Gastrocnemius medialis (tissue), 4 donors: Measurements from ENCODE around the gene KEAP1.

Experiments
- CTCF ChIP-seq, 5 experiments: fragments of 450-650 bp in 3 of 5; fragments of 200-600 bp in 2 of 5; sonication (generic) in 2 of 5; IDR thresholded peaks in 4 of 5; conservative IDR thresholded peaks in 1 of 5; 1 replicate in 4 of 5; 2 replicates in 1 of 5; pipeline ENCODE4 v1.5.1; 2016 to 2019; ENCODE audit warnings: antibody characterized with exemption in 5 of 5, mild to moderate bottlenecking in 3 of 5, moderate library complexity in 3 of 5
- POLR2A ChIP-seq, 2 donors: fragments of 450-650 bp; IDR thresholded peaks; one replicate each; pipeline ENCODE4 v1.6.1; 2017; ENCODE audit warnings: antibody characterized with exemption in 2 of 2, mild to moderate bottlenecking in 2 of 2, moderate library complexity in 2 of 2

- TF ChIP-seq CTCF (IDR thresholded peaks at IDR 0.05 in 4 of 5, conservative IDR thresholded peaks at IDR 0.05 in 1 of 5) (no peak), POLR2A (IDR thresholded peaks at IDR 0.05) (no peak)
These were observed 16.3 kb upstream of the KEAP1 start for GRCh38 chr19:10519421-10519820.
